Body of pancreas (tissue), 4 donors: ENCODE data around the gene LSM4. TPM values are rescaled to one million over a fixed set of nuclear protein-coding genes. Genes with fewer than 3 reads are reported as not detected.
A peak's percentile ranks its signal among the peaks of the same experiment; 100 is the strongest.

ENCODE experiments used
- ATAC-seq: fragments of 150-250 bp; one replicate; pipeline ENCODE4 v1.9.1; 2016
- DNase-seq, 4 donors: peaks; one replicate each; pipeline ENCODE4 v3.0.0-alpha.2; 2019
- H3K27ac ChIP-seq, 4 donors: fragments of 200-600 bp; sonication (generic); 1 replicate in 3 of 4; 2 replicates in 1 of 4; pipeline versions ENCODE4 v1.5.1 to v1.6.1; 2016 to 2019; ENCODE audit warnings: mild to moderate bottlenecking in 1 of 4, mixed read lengths in 1 of 4, moderate library complexity in 1 of 4
- H3K27me3 ChIP-seq, 2 donors: fragments of 200-600 bp; sonication (generic); one replicate each; pipeline ENCODE4 v1.6.0; 2016; ENCODE audit warnings: mild to moderate bottlenecking in 1 of 2
- H3K36me3 ChIP-seq, 2 donors: fragments of 200-600 bp; sonication (generic); replicated peaks in 1 of 2; 2 replicates each; pipeline ENCODE4 v1.5.1; 2016; ENCODE audit warnings: low read depth in 2 of 2; ENCODE audit not compliant: insufficient read depth in 1 of 2
- H3K4me1 ChIP-seq: fragments of 200-600 bp; sonication (generic); one replicate; pipeline ENCODE4 v1.6.0; 2016
- H3K4me3 ChIP-seq, 2 donors: fragments of 200-600 bp; sonication (generic); 1 replicate in 1 of 2; 2 replicates in 1 of 2; pipeline ENCODE4 v1.5.1; 2016 to 2019
- H3K9me3 ChIP-seq, 3 donors: fragments of 200-600 bp; sonication (generic); 1 replicate in 2 of 3; 2 replicates in 1 of 3; pipeline ENCODE4 v1.5.1; 2016
- POLR2A ChIP-seq, 3 donors: fragments of 450-650 bp; IDR thresholded peaks; one replicate each; pipeline ENCODE4 v1.6.1; 2016; ENCODE audit warnings: antibody characterized with exemption in 3 of 3, mild to moderate bottlenecking in 2 of 3
- WGBS, 2 donors: methylation state at CpG; one replicate each; pipeline ENCODE4 v1.1.5; 2017; 5-methylcytosine and 5-hydroxymethylcytosine counted together
- intact Hi-C: fragments of 100-400 bp; cut with DNase I; formaldehyde crosslinking; loops from one replicate; pipeline ENCODE4 v1.15.1; 2023
- total RNA-seq, 2 donors: library from RNA; depleted of rRNA; stranded (reverse); fragments of >200 nt; gene quantifications; one replicate each; pipeline ENCODE4 v1.1.0, GENCODE V29; 2016
- TF ChIP-seq, protein P1 (sequence below), 7 experiments: fragments of 450-650 bp in 4 of 7; fragments of 200-600 bp in 3 of 7; sonication (generic) in 3 of 7; IDR thresholded peaks; one replicate each; pipeline ENCODE4 v1.5.1; 2016 to 2019; ENCODE audit warnings: antibody characterized with exemption in 7 of 7

Gene LSM4
- total RNA-seq, 2 donors from 2014 or later = 45.7 to 94.6 TPM

DNA sequence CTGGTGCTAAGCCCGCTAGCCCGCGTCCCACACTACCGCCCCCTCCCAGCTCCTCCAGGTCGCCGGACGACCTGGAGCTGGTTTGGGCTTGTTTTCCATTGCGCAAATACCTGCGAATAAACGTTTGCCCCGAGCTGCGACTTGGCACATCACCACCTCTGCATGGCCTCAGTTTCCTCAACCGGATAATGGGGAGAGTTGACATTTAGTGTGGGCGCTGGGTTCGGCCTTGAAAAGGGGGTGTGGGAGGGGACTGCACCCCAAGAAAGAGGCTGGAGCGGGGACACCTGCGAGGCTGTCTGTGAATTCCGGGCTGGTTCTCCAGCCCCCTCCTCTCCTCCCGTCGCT, 30.4 kb downstream of the LSM4 start:
- 0 to 1% methylated on average over 8 to 20 of the region's 20 CpGs for WGBS, 2 donors
- H3K4me3 ChIP-seq = peak overlapping the region; percentile 4 to 8
- peak in 2 of 4 donors; percentile 51 to 52 for DNase-seq
- no peaks in the 10 kb centered on the region for H3K27me3 ChIP-seq
- peak overlapping the region; percentile 77 to 93 (median 88) for H3K27ac ChIP-seq
- no peak for TF ChIP-seq POLR2A (IDR thresholded peaks at IDR 0.05)
- TF ChIP-seq, protein P1, sequence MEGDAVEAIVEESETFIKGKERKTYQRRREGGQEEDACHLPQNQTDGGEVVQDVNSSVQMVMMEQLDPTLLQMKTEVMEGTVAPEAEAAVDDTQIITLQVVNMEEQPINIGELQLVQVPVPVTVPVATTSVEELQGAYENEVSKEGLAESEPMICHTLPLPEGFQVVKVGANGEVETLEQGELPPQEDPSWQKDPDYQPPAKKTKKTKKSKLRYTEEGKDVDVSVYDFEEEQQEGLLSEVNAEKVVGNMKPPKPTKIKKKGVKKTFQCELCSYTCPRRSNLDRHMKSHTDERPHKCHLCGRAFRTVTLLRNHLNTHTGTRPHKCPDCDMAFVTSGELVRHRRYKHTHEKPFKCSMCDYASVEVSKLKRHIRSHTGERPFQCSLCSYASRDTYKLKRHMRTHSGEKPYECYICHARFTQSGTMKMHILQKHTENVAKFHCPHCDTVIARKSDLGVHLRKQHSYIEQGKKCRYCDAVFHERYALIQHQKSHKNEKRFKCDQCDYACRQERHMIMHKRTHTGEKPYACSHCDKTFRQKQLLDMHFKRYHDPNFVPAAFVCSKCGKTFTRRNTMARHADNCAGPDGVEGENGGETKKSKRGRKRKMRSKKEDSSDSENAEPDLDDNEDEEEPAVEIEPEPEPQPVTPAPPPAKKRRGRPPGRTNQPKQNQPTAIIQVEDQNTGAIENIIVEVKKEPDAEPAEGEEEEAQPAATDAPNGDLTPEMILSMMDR (IDR thresholded peaks at IDR 0.05) = no peak
- no peaks in the 10 kb centered on the region for H3K36me3 ChIP-seq
- no peaks in the 10 kb centered on the region for H3K9me3 ChIP-seq
- ATAC-seq = peak; percentile 36
- intact Hi-C loops = no loop called here
- H3K4me1 ChIP-seq = peaks cover 35% of the 10 kb centered on the region

DNA sequence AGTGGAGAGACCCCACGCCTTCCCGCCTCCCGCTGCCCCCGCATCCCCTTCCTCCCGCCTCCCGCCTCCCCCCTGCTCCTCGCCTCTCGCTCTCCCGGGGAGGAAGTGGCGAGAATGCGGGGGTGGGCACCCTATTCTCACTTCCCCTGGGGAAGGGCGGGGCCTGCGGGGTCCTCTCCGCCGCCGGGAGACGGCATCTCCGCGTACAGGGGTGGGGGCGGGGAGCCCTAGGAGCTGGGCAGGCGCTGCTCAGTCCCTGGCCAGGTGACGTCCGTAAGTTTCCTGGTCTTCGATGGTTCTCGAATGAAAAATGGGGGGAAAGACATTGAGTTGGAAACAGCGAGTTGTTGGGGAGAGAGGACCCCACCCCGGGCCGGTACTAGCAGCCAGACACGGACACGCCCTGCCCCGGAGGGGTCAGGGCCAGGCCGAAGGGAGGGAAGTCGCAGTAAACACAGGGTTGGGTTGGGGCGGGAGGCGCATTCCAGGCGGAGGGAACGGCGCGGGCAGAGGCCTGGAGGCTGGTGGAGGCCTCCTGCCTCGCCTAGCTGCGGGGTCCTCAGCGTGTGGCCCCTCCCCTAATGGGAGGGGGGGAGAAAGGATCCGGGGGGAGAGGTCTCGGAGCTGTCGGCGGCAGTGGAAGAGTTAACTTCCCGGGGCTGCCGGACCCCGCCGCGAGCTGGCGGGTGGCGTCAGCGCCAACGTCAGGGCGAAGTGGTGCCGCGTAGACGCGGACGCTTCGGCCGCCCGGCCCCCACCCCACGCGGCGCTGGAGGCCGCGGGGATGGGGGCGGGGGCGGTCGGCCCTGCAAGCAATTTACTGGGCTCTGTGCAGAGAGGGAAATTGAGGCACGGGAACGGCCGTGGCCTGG, 31.1 kb downstream of the LSM4 start:
- TF ChIP-seq POLR2A (IDR thresholded peaks at IDR 0.05) = peak; percentile 46 to 80 (median 74)
- TF ChIP-seq, protein P1 (IDR thresholded peaks at IDR 0.05) = no peak
- H3K9me3 ChIP-seq = no peaks in the 10 kb centered on the region
- H3K4me3 ChIP-seq = peak overlapping the region; percentile 4 to 8
- no peaks in the 10 kb centered on the region for H3K36me3 ChIP-seq
- peaks cover 35% of the 10 kb centered on the region for H3K4me1 ChIP-seq
- ATAC-seq = peak; percentile 74
- no peaks in the 10 kb centered on the region for H3K27me3 ChIP-seq
- 3% methylated on average over 27 to 72 of the region's 75 CpGs for WGBS, 2 donors
- intact Hi-C loops = no loop called here
- peak overlapping the region; percentile 77 to 93 (median 88) for H3K27ac ChIP-seq
- DNase-seq = peak; percentile 70 to 87 (median 80)

DNA sequence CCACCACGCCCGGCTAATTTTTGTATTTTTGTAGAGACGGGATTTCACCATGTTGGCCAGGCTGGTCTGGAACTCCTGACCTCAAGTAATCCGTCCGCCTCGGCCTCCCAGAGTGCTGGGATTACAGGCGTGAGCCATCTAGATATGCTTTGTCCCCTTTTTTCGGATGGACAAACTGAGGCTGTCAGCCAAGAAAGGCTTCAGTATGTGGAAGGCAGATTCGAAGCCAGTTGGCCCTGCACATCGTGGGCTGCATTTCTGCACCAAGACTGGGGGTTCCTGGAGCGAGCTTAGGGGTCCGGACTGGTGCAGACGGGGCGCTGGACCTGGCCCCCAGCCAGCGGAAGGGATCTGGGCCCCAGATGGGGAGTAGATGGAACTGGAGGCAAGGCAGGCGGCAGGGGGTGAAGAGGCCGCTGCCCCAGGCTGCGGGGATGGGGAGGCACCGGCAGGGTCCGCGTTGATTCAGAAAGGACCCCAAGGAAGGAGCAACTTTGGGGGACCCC, 31.8 kb downstream of the LSM4 start:
- DNase-seq = no peak
- no peaks in the 10 kb centered on the region for H3K27me3 ChIP-seq
- H3K27ac ChIP-seq = peak overlapping the region; percentile 77 to 93 (median 88)
- H3K36me3 ChIP-seq = no peaks in the 10 kb centered on the region
- WGBS, 2 donors = 61 to 78% methylated on average over 19 to 21 of the region's 21 CpGs
- no peak overlapping the region for H3K4me3 ChIP-seq
- intact Hi-C loops = no loop called here
- no peaks in the 10 kb centered on the region for H3K9me3 ChIP-seq
- peaks cover 35% of the 10 kb centered on the region for H3K4me1 ChIP-seq
- TF ChIP-seq, protein P1 (IDR thresholded peaks at IDR 0.05) = no peak
- TF ChIP-seq POLR2A (IDR thresholded peaks at IDR 0.05) = no peak
- no peak for ATAC-seq

DNA sequence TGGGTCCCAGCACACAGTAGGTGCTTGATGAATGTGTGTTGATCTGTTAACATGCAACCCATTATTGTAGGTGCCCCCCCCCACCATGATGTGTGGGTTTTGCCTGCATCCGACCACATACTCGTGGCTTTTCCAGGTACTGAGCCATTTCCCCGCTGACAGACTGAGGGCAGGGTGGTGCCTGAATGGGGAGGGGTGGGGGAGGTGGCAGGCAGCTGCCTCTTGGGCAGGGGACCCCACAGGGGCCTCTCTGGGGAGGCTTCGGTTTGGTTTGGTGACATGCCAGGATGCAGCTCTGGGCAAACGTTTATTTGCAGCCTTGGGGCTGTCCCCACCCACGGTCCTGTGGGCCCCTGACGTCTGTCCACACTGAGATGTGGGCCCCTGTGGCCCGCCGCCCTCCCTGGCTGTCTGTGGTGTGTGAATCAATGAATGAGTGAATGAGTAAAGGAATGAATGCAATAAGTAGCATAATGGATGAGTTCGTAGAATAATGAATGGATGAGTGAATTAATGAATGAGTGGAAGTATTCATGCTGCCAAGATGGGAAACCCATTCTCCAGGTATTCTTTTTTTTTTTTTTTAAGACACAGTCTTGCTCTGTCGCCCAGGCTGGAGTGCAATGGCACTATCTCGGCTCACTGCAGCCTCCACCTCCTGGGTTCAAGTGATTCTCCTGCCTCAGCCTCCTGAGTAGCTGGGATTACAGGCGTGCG, 32.4 kb downstream of the LSM4 start:
- TF ChIP-seq, protein P1 (IDR thresholded peaks at IDR 0.05) = no peak
- no peak for TF ChIP-seq POLR2A (IDR thresholded peaks at IDR 0.05)
- H3K27me3 ChIP-seq = no peaks in the 10 kb centered on the region
- DNase-seq (peak in 1 of 4 donors; percentile 36), ATAC-seq (no peak)
- peak overlapping the region in 3 of 4 donors; percentile 26 to 93 (median 91) for H3K27ac ChIP-seq
- 43 to 47% methylated on average over 11 to 12 of the region's 14 CpGs for WGBS, 2 donors
- peaks cover 35% of the 10 kb centered on the region for H3K4me1 ChIP-seq
- intact Hi-C loops = no loop called here
- H3K4me3 ChIP-seq = no peak overlapping the region
- no peaks in the 10 kb centered on the region for H3K36me3 ChIP-seq
- H3K9me3 ChIP-seq = no peaks in the 10 kb centered on the region
